ENCODE data around the gene CBR1.

GRCh38 chr21:36080386-36080785 is 10.6 kb downstream of the CBR1 start:
- TF ChIP-seq EZH2 (IDR thresholded peaks at IDR 0.05; ENCODE audit: insufficient read depth, poor library complexity, severe bottlenecking) = no peak
- TF ChIP-seq EZH2phosphoT487 (IDR thresholded peaks at IDR 0.05; ENCODE audit: insufficient read depth, low read depth) = no peak
